IMR-90 (cell line): ENCODE data around the gene USB1. TPM values are rescaled to one million over a fixed set of nuclear protein-coding genes. Genes with fewer than 3 reads are reported as not detected.

Experiments
- ATAC-seq: fragments of 200-7000 bp; cut with Tn5 transposase; 2 replicates; pipeline ENCODE4 v1.9.1; 2020; ENCODE audit warnings: low read depth, mild to moderate bottlenecking, moderate library complexity
- BruUV-seq: library from RNA; stranded (reverse); fragments of 400-500 nt; replicated peaks from 2 replicates; lab custom pipeline; 2021; lab: Mats Ljungman, UMichigan
- CTCF ChIA-PET: fragments of 300-600 bp; formaldehyde crosslinking; extraction: SDS; loops from one replicate; lab custom pipeline; 2021; ENCODE audit warnings: antibody characterized with exemption; lab: Yijun Ruan, JAX
- POLR2A ChIA-PET: fragments of 300-600 bp; sonication (Branson Sonifier 250); formaldehyde crosslinking; loops from one replicate; lab custom pipeline; 2022; ENCODE audit warnings: antibody characterized with exemption; ENCODE audit not compliant: unreplicated experiment; lab: Charles Lee
- DNase-seq: peaks from one replicate; pipeline ENCODE4 v3.0.0; 2013
- H2AFZ ChIP-seq: replicated peaks from 2 replicates; pipeline ENCODE3; 2013; ENCODE audit warnings: low read length, mild to moderate bottlenecking; ENCODE audit not compliant: poor library complexity
- H2AK5ac ChIP-seq: 2 replicates; pipeline ENCODE4 v1.6.1; 2013; ENCODE audit warnings: low read depth, low read length, inconsistent platforms
- H2AK9ac ChIP-seq: replicated peaks from 2 replicates; pipeline ENCODE3; 2013; ENCODE audit warnings: mild to moderate bottlenecking, low read depth, low read length, moderate library complexity; ENCODE audit not compliant: poor library complexity
- H2BK120ac ChIP-seq: 2 replicates; pipeline ENCODE4 v1.6.1; 2013; ENCODE audit warnings: low read depth, low read length, inconsistent platforms
- H2BK15ac ChIP-seq: 3 replicates; pipeline ENCODE4 v1.6.1; 2013; ENCODE audit warnings: low read depth, low read length, inconsistent platforms
- H2BK20ac ChIP-seq: 2 replicates; pipeline ENCODE4 v1.6.1; 2013; ENCODE audit warnings: low read depth, mild to moderate bottlenecking, inconsistent platforms, low read length, moderate library complexity
- H2BK5ac ChIP-seq: 2 replicates; pipeline ENCODE4 v1.6.1; 2013; ENCODE audit warnings: mild to moderate bottlenecking, low read depth, low read length, inconsistent platforms; ENCODE audit not compliant: poor library complexity, severe bottlenecking
- H3K14ac ChIP-seq: replicated peaks from 2 replicates; pipeline ENCODE4 v1.6.1; 2013; ENCODE audit warnings: low read depth, low read length, inconsistent platforms
- H3K18ac ChIP-seq: 2 replicates; pipeline ENCODE4 v1.6.1; 2013; ENCODE audit warnings: low read depth, low read length, control low read depth
- H3K23ac ChIP-seq: 2 replicates; pipeline ENCODE4 v1.6.1; 2013; ENCODE audit warnings: low read depth, low read length, inconsistent platforms
- H3K27ac ChIP-seq: 2 replicates; pipeline ENCODE4 v1.5.1; 2013; ENCODE audit warnings: mild to moderate bottlenecking, control low read depth, low read length; ENCODE audit not compliant: insufficient read depth
- H3K27me3 ChIP-seq: 2 replicates; pipeline ENCODE4 v1.6.1; 2013; ENCODE audit warnings: low read length; ENCODE audit not compliant: control insufficient read depth, insufficient read depth
- H3K36me3 ChIP-seq: 2 replicates; pipeline ENCODE4 v1.6.1; 2013; ENCODE audit warnings: low read length, mixed read lengths; ENCODE audit not compliant: control insufficient read depth, insufficient read depth
- H3K4ac ChIP-seq: 2 replicates; pipeline ENCODE4 v1.6.1; 2013; ENCODE audit warnings: low read depth, low read length, inconsistent platforms
- H3K4me1 ChIP-seq: 2 replicates; pipeline ENCODE4 v1.6.1; 2013; ENCODE audit warnings: low read length, mixed read lengths; ENCODE audit not compliant: control insufficient read depth, insufficient read depth
- H3K4me2 ChIP-seq: 2 replicates; pipeline ENCODE4 v1.6.1; 2013; ENCODE audit warnings: low read depth, mild to moderate bottlenecking, control low read depth, low read length, moderate library complexity
- H3K4me3 ChIP-seq: 2 replicates; pipeline ENCODE4 v1.5.1; 2013; ENCODE audit warnings: low read depth, mild to moderate bottlenecking, control low read depth, low read length, moderate library complexity; ENCODE audit not compliant: insufficient read depth
- H3K56ac ChIP-seq: 2 replicates; pipeline ENCODE4 v1.6.1; 2013; ENCODE audit warnings: low read length, inconsistent platforms; ENCODE audit not compliant: insufficient read depth; ENCODE audit errors: extremely low read depth
- H3K79me1 ChIP-seq, 2 experiments: 2 replicates each; pipeline ENCODE4 v1.6.1; 2013; ENCODE audit warnings: low read length in 2 of 2, inconsistent platforms in 1 of 2, low read depth in 1 of 2
- H3K9ac ChIP-seq: 2 replicates; pipeline ENCODE4 v1.6.1; 2013; ENCODE audit warnings: low read depth, low read length, control low read depth
- H3K9me1 ChIP-seq: 2 replicates; pipeline ENCODE4 v1.6.1; 2013; ENCODE audit warnings: low read length, inconsistent platforms; ENCODE audit not compliant: insufficient read depth
- H3K9me3 ChIP-seq: 2 replicates; pipeline ENCODE4 v1.6.1; 2013; ENCODE audit warnings: low read length; ENCODE audit not compliant: control insufficient read depth, insufficient read depth
- H4K20me1 ChIP-seq: 2 replicates; pipeline ENCODE4 v1.6.1; 2013; ENCODE audit warnings: low read length, inconsistent platforms; ENCODE audit not compliant: insufficient read depth
- H4K5ac ChIP-seq: 2 replicates; pipeline ENCODE4 v1.6.1; 2013; ENCODE audit warnings: mild to moderate bottlenecking, low read depth, low read length, control low read depth
- H4K8ac ChIP-seq, 2 experiments: 2 replicates each; pipeline ENCODE4 v1.6.1; 2013; ENCODE audit warnings: low read depth in 2 of 2, low read length in 2 of 2, control low read depth in 1 of 2, inconsistent platforms in 1 of 2
- H4K91ac ChIP-seq: 2 replicates; pipeline ENCODE4 v1.6.1; 2013; ENCODE audit warnings: low read depth, low read length, inconsistent platforms; ENCODE audit not compliant: insufficient read depth
- CTCF ChIP-seq: conservative IDR thresholded peaks from 2 replicates; pipeline ENCODE4 v1.5.1; 2012; ENCODE audit warnings: mild to moderate bottlenecking, low read depth, low read length, improper control_type of control experiment
- MAZ ChIP-seq: IDR thresholded peaks from 2 replicates; pipeline ENCODE4 v1.6.1; 2012; ENCODE audit warnings: low read depth, mild to moderate bottlenecking, low read length, improper control_type of control experiment, moderate library complexity, borderline replicate concordance
- NFE2L2 ChIP-seq: fragments of 150-350 bp; IDR thresholded peaks from 2 replicates; pipeline ENCODE4 v1.6.1; 2016; ENCODE audit warnings: low read depth, mild to moderate bottlenecking, low read length
- POLR2A ChIP-seq: IDR thresholded peaks from 2 replicates; pipeline ENCODE4 v1.6.1; 2012; ENCODE audit warnings: mild to moderate bottlenecking, low read depth, low read length
- SMC3 ChIP-seq: fragments of 150-350 bp; IDR thresholded peaks from 2 replicates; pipeline ENCODE4 v1.6.1; 2016; ENCODE audit warnings: low read depth, mild to moderate bottlenecking, antibody characterized with exemption, low read length, moderate library complexity
- USF2 ChIP-seq: fragments of 150-350 bp; IDR thresholded peaks from 2 replicates; pipeline ENCODE4 v1.6.1; 2017; ENCODE audit warnings: mild to moderate bottlenecking, antibody characterized with exemption, low read length, low read depth
- WGBS, 2 experiments: methylation state at CpG; one replicate each; pipeline versions ENCODE4 v1.1.5 to v1.1.7; 2013; ENCODE audit warnings: missing lambda C conversion rate in 2 of 2; ENCODE audit not compliant: insufficient read length in 1 of 2; ENCODE audit errors: extremely low coverage in 2 of 2; 5-methylcytosine and 5-hydroxymethylcytosine counted together
- dilution Hi-C: fragments of 300-500 bp; cut with HindIII; formaldehyde crosslinking; loops from one replicate; pipeline ENCODE4 v1.14.3; 2018; ENCODE audit warnings: low sequenced_read_pairs; ENCODE audit not compliant: unreplicated experiment
- in situ Hi-C: fragments of 300-500 bp; cut with MboI; formaldehyde crosslinking; loops from 3 replicates; pipeline ENCODE4 v1.14.3; 2019; ENCODE audit warnings: low sequenced_read_pairs, inconsistent platforms, mixed read lengths
- intact Hi-C: fragments of 100-400 bp; cut with micrococcal nuclease; formaldehyde crosslinking; loops from 2 replicates; pipeline ENCODE4 v1.10.0; 2022
- polyA plus RNA-seq, 3 experiments: library from polyadenylated mRNA; depleted of rRNA; stranded (reverse); fragments of >200 nt; gene quantifications; 2 replicates each; pipeline ENCODE4 v1.2.3, GENCODE V29; 2012; ENCODE audit warnings: low replicate concordance in 1 of 3
- total RNA-seq: library from RNA; depleted of rRNA; stranded (reverse); fragments of >200 nt; gene quantifications from 2 replicates; pipeline ENCODE4 v1.2.3, GENCODE V29; 2012

Gene USB1
- total and polyA plus RNA-seq, 2 of the 4 experiments (the other 2 are of a cell fraction) = 45.9 to 94.9 TPM

- Histone ChIP-seq H2AFZ (no peak overlapping the region), H2BK15ac (no peak overlapping the region), H3K9me1 (no peaks in the 10 kb centered on the region), H3K36me3 (no peaks in the 10 kb centered on the region), H3K4ac (no peak overlapping the region), H3K23ac (no peak overlapping the region), H2AK5ac (no peak overlapping the region), H2AK9ac (no peak overlapping the region), H3K4me2 (no peak overlapping the region), H3K27me3 (peaks cover 1% of the 10 kb centered on the region; the same call in 1 of the 2 replicates), H3K56ac (no peak overlapping the region), H4K20me1 (no peaks in the 10 kb centered on the region), H3K18ac (no peak overlapping the region), H4K5ac (no peak overlapping the region), H3K27ac (no peak overlapping the region), H3K4me3 (no peak overlapping the region), H3K9ac (no peak overlapping the region), H4K91ac (no peak overlapping the region), H4K8ac (no peak overlapping the region), H2BK5ac (no peak overlapping the region), H2BK20ac (no peak overlapping the region), H2BK120ac (no peak overlapping the region), H3K79me1 (no peaks in the 10 kb centered on the region), H3K4me1 (no peaks in the 10 kb centered on the region), H3K14ac (no peak overlapping the region), H3K9me3 (no peaks in the 10 kb centered on the region)
- ChIA-PET CTCF (no interaction called here), POLR2A (no interaction called here)
- BruUV-seq = no TSS peak
- dilution Hi-C loops = no loop called here
- in situ Hi-C loops = no loop called here
- no peak; the same call in 1 of the 2 replicates for ATAC-seq
- no CpG with 5 or more reads among the region's 7 CpGs for WGBS, 2 experiments
- DNase-seq = no peak
- TF ChIP-seq NFE2L2 (no peak), SMC3 (no peak), CTCF (no peak), POLR2A (no peak), USF2 (no peak), MAZ (no peak)
- intact Hi-C loops = no loop called here
Observed at GRCh38 chr16:58043571-58044155, 42.5 kb downstream of the USB1 start.
